Stimulated activated CD8-positive, alpha-beta memory T cell treated with anti-CD3 and anti-CD28 coated beads, Interleukin-15, amount 100 ng/mL, for 48 hours (primary cell): ENCODE measurements around the gene NDC1.

Experiments
- DNase-seq, 2 donors: peaks; one replicate each; pipeline ENCODE4 v3.0.0-alpha.2; 2020; ENCODE audit warnings: low read depth in 2 of 2

NDC1 gene

GRCh38 chr1:53731779-53732305 lies 106.3 kb downstream of the NDC1 start:
- DNase-seq = no peak

GRCh38 chr1:53731043-53731600 lies 107.0 kb downstream of the NDC1 start:
- no peak for DNase-seq

- no peak for DNase-seq
Observed at GRCh38 chr1:53730224-53730865, 107.8 kb downstream of the NDC1 start.

GRCh38 chr1:53729456-53730223 lies 108.5 kb downstream of the NDC1 start:
- DNase-seq = no peak

GRCh38 chr1:53728702-53729455 lies 109.2 kb downstream of the NDC1 start:
- DNase-seq = no peak

DNA sequence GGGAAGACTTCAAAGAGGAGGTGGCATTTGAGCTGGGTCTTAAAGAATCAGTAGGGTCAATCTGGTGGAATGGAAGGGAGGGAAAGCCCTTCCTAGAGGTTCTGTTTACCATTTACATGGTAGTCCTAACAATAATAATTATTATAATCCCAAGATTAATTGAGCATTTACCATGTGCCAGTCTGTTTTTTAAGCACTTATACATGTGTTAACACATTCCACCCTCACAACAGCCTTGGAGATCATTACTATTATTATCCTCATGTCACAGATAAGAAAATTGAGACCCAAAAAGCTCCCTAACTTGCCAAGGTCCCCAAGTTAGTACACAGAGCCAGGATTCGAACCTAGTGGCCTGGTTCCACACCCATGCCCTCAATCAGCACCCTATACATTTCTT lies 109.9 kb downstream of the NDC1 start:
- DNase-seq = no peak

DNA sequence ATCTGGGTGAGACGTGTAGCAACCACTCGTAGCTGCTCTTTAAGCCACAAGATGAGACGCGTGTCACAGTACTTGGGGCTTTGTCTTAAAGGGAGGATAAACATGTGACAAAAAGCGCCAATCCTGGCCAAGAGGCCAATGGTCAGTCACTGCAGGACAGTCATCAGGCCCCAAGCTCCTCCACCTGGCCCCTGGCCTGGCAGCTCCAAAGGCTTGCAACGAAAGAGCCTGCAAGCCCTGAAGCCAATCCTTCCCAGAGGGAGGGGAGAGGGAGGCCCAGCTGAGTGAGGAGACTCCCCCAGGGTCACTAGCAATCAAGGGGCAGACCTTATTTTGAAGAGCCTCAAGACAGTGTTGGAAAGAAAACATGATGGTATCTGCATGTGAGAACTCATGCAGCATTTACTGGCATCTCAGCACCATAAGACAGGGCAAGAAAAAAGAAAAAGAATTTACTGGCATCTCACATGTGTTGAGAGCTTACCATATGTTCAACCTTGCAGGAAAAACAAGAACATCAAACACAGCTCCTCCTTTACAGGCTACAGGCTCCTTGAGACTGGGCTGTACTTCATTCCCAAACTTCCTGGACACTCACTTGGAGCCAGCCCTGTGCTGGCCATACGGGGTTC lies 110.5 kb downstream of the NDC1 start:
- no peak for DNase-seq

GRCh38 chr1:53726009-53726600 lies 112.0 kb downstream of the NDC1 start:
- no peak for DNase-seq

DNA sequence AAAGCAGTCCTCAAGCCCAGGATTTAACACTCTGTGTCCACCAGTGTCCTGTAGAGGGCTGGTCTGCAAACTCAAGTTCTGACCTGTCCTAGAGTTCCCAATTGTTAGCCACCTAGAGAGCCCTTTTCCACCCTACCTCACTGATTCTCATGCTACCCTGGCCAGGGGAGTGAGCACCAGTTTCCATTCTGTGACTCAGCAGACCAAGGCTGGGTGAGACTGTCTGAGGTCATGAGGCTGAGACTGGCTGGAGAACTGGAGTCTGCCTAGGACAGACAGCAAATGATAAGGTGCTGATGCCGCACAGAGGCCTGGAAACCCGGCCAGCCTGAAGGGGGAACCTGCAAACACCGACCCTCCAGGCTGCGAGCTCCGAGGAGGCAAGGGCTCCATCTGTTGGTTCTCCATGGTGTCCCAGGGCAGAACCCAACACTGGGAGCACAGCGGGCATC lies 112.8 kb downstream of the NDC1 start:
- no peak for DNase-seq

- no peak for DNase-seq
Observed at GRCh38 chr1:53722025-53722424, 116.1 kb downstream of the NDC1 start.

DNA sequence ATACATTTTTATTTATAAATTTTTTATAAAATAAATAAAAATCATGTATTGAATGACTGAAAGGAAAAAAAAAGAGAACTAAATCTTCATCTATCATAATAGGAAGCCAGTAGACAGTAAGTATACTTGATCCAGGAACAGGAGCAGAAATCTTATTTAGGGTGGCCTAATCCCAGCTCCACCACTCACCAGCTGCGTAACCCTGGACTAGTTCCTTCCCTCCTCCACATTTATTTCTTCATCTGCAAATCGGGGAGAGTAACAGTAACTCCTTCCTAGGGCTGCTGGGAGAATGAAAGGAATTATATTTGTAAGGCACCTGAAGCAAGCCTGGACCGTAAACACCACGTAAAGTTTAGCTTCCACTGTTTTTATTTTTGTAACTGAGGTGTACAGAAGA lies 117.0 kb downstream of the NDC1 start:
- no peak for DNase-seq

GRCh38 chr1:53719469-53719868 lies 118.6 kb downstream of the NDC1 start:
- DNase-seq = no peak

- no peak for DNase-seq
Observed at GRCh38 chr1:53718443-53718842, 119.7 kb downstream of the NDC1 start.

- DNase-seq = no peak
Observed at GRCh38 chr1:53717025-53717804, 120.9 kb downstream of the NDC1 start.

DNA sequence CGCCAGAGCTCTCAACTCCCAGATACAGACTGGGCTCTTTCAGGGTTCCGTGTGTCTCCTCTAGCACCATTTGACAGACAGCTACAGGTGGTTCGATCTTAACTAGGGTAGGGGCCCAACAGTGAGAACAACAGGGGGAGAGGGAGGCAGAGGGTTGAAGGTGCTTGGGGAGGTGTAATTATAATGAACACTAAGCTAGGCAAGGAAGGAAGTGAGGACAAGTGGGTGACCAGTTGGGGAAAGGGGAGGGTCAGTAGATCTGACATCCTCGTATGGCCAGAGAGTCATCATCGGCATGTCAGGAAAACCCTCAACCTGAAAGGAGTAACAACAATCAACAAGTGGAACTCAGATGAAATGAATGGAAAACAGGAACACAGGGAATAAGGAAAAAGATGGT lies 121.9 kb downstream of the NDC1 start:
- no peak for DNase-seq

DNA sequence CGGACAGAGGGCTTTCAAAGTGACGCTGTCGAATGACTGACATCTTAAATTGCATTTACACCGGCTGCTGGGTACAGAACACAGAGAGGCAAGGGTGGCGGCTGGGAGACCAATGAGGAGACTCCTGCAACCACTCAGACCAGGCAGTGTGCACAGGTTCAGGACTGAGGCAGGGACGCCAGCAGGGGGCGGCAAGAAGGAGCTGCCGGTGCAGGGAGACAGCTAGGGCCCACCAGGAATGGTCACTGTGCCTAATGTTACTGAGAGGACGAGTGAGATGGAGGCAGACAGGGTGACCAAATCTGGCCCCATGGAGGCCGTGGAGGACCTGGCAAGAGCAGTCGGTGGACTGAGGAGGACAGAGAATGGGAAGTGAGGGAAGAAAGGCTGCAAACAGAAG lies 122.6 kb downstream of the NDC1 start:
- no peak for DNase-seq
